ENCODE measurements around the gene TENM4.

The TENM4 gene

GRCh38 chr11:78732246-78732645 lies 708.6 kb downstream of the TENM4 start:
- no peak overlapping the region for H3K27ac ChIP-seq (ENCODE audit: low read length)
- no peak for DNase-seq
- no peaks in the 10 kb centered on the region for H3K9me3 ChIP-seq (ENCODE audit: insufficient read depth, low read length, severe bottlenecking)

GRCh38 chr11:78731027-78731426 lies 709.8 kb downstream of the TENM4 start:
- Histone ChIP-seq H4K20me1 (ENCODE audit: insufficient read depth, low read length) (no peaks in the 10 kb centered on the region), H3K27ac (ENCODE audit: low read length) (no peak overlapping the region), H2AFZ (ENCODE audit: low read depth, low read length) (no peak overlapping the region), H3K4me2 (ENCODE audit: insufficient read depth, low read length) (no peak overlapping the region), H3K9ac (ENCODE audit: low read depth, low read length) (no peak overlapping the region), H3K4me1 (ENCODE audit: insufficient read depth, low read length) (no peaks in the 10 kb centered on the region), H3K9me3 (ENCODE audit: insufficient read depth, low read length, severe bottlenecking) (no peaks in the 10 kb centered on the region), H3K36me3 (ENCODE audit: insufficient read depth, low read length) (no peaks in the 10 kb centered on the region), H3K79me2 (ENCODE audit: insufficient read depth, low read length) (no peaks in the 10 kb centered on the region), H3K4me3 (ENCODE audit: low read depth in 1 of 2, low read length in 2 of 2) (no peak overlapping the region), H3K27me3 (ENCODE audit: insufficient read depth, low read length, poor library complexity) (peaks cover 39% of the 10 kb centered on the region)
- DNase-seq (no peak), ATAC-seq (ENCODE audit: insufficient read depth, low read depth) (no peak)
- TF ChIP-seq, protein P1, sequence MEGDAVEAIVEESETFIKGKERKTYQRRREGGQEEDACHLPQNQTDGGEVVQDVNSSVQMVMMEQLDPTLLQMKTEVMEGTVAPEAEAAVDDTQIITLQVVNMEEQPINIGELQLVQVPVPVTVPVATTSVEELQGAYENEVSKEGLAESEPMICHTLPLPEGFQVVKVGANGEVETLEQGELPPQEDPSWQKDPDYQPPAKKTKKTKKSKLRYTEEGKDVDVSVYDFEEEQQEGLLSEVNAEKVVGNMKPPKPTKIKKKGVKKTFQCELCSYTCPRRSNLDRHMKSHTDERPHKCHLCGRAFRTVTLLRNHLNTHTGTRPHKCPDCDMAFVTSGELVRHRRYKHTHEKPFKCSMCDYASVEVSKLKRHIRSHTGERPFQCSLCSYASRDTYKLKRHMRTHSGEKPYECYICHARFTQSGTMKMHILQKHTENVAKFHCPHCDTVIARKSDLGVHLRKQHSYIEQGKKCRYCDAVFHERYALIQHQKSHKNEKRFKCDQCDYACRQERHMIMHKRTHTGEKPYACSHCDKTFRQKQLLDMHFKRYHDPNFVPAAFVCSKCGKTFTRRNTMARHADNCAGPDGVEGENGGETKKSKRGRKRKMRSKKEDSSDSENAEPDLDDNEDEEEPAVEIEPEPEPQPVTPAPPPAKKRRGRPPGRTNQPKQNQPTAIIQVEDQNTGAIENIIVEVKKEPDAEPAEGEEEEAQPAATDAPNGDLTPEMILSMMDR (IDR thresholded peaks at IDR 0.05; ENCODE audit: borderline replicate concordance, extremely low read depth, low read length, poor library complexity, severe bottlenecking), result no peak
- TF ChIP-seq EZH2 (IDR thresholded peaks at IDR 0.05; ENCODE audit: borderline replicate concordance, low read depth, low read length, severe bottlenecking), result no peak

More at GRCh38 chr11:78732246-78732645, 708.6 kb downstream of the TENM4 start:
- H4K20me1 ChIP-seq (ENCODE audit: insufficient read depth, low read length), result no peaks in the 10 kb centered on the region
- no peaks in the 10 kb centered on the region for H3K79me2 ChIP-seq (ENCODE audit: insufficient read depth, low read length)
- no peak overlapping the region for H2AFZ ChIP-seq (ENCODE audit: low read depth, low read length)
- no peaks in the 10 kb centered on the region for H3K36me3 ChIP-seq (ENCODE audit: insufficient read depth, low read length)
- no peak overlapping the region for H3K4me3 ChIP-seq (ENCODE audit: low read depth in 1 of 2, low read length in 2 of 2)
- H3K9ac ChIP-seq (ENCODE audit: low read depth, low read length), result no peak overlapping the region
- H3K4me1 ChIP-seq (ENCODE audit: insufficient read depth, low read length), result no peaks in the 10 kb centered on the region
- H3K27me3 ChIP-seq (ENCODE audit: insufficient read depth, low read length, poor library complexity), result peaks cover 39% of the 10 kb centered on the region
- no peak for ATAC-seq (ENCODE audit: insufficient read depth, low read depth)
- no peak for TF ChIP-seq EZH2 (IDR thresholded peaks at IDR 0.05; ENCODE audit: borderline replicate concordance, low read depth, low read length, severe bottlenecking)
- TF ChIP-seq, protein P1 (IDR thresholded peaks at IDR 0.05; ENCODE audit: borderline replicate concordance, extremely low read depth, low read length, poor library complexity, severe bottlenecking), result no peak
- no peak overlapping the region for H3K4me2 ChIP-seq (ENCODE audit: insufficient read depth, low read length)

GRCh38 chr11:78730267-78730824 lies 710.5 kb downstream of the TENM4 start:
- Histone ChIP-seq H3K4me2 (ENCODE audit: insufficient read depth, low read length) (no peak overlapping the region), H3K4me1 (ENCODE audit: insufficient read depth, low read length) (no peaks in the 10 kb centered on the region), H3K9ac (ENCODE audit: low read depth, low read length) (no peak overlapping the region), H3K36me3 (ENCODE audit: insufficient read depth, low read length) (no peaks in the 10 kb centered on the region), H3K27ac (ENCODE audit: low read length) (no peak overlapping the region), H3K79me2 (ENCODE audit: insufficient read depth, low read length) (no peaks in the 10 kb centered on the region), H3K9me3 (ENCODE audit: insufficient read depth, low read length, severe bottlenecking) (no peaks in the 10 kb centered on the region), H3K4me3 (ENCODE audit: low read depth in 1 of 2, low read length in 2 of 2) (no peak overlapping the region), H3K27me3 (ENCODE audit: insufficient read depth, low read length, poor library complexity) (peaks cover 37% of the 10 kb centered on the region), H4K20me1 (ENCODE audit: insufficient read depth, low read length) (no peaks in the 10 kb centered on the region), H2AFZ (ENCODE audit: low read depth, low read length) (no peak overlapping the region)
- DNase-seq (no peak), ATAC-seq (ENCODE audit: insufficient read depth, low read depth) (no peak)
- TF ChIP-seq EZH2 (IDR thresholded peaks at IDR 0.05; ENCODE audit: borderline replicate concordance, low read depth, low read length, severe bottlenecking), result no peak

DNA sequence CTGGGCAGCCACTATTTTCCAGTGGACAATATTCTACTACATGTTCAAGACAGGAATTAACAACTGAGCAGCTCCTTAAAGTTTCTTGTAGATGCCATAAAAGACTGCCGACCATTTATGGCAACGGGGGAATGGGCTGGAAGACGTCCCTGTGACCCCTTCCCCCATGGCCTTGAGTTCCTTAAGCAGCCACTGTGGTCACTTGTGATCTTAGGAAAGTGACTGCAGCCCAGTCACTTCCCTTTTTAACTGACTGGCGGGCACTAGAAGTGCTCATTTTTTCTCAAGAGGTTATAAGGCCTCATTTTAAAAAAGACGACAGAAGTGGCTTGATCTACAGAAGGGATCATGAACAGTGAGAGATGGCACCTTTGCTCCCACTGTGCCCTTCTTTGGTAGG lies 713.0 kb downstream of the TENM4 start:
- DNase-seq (no peak), ATAC-seq (ENCODE audit: insufficient read depth, low read depth) (no peak)
- Histone ChIP-seq H3K9me3 (ENCODE audit: insufficient read depth, low read length, severe bottlenecking) (no peaks in the 10 kb centered on the region), H3K4me2 (ENCODE audit: insufficient read depth, low read length) (no peak overlapping the region), H3K27ac (ENCODE audit: low read length) (no peak overlapping the region), H2AFZ (ENCODE audit: low read depth, low read length) (no peak overlapping the region), H3K4me1 (ENCODE audit: insufficient read depth, low read length) (no peaks in the 10 kb centered on the region), H3K79me2 (ENCODE audit: insufficient read depth, low read length) (no peaks in the 10 kb centered on the region), H3K36me3 (ENCODE audit: insufficient read depth, low read length) (no peaks in the 10 kb centered on the region), H4K20me1 (ENCODE audit: insufficient read depth, low read length) (no peaks in the 10 kb centered on the region), H3K27me3 (ENCODE audit: insufficient read depth, low read length, poor library complexity) (peaks cover 31% of the 10 kb centered on the region), H3K4me3 (ENCODE audit: low read depth in 1 of 2, low read length in 2 of 2) (no peak overlapping the region), H3K9ac (ENCODE audit: low read depth, low read length) (no peak overlapping the region)
- TF ChIP-seq, protein P1 (IDR thresholded peaks at IDR 0.05; ENCODE audit: borderline replicate concordance, extremely low read depth, low read length, poor library complexity, severe bottlenecking), result no peak
- TF ChIP-seq EZH2 (IDR thresholded peaks at IDR 0.05; ENCODE audit: borderline replicate concordance, low read depth, low read length, severe bottlenecking), result no peak

All from DND-41 (cell line).